Measurements from ENCODE around the gene ALDH1A1.

DNA sequence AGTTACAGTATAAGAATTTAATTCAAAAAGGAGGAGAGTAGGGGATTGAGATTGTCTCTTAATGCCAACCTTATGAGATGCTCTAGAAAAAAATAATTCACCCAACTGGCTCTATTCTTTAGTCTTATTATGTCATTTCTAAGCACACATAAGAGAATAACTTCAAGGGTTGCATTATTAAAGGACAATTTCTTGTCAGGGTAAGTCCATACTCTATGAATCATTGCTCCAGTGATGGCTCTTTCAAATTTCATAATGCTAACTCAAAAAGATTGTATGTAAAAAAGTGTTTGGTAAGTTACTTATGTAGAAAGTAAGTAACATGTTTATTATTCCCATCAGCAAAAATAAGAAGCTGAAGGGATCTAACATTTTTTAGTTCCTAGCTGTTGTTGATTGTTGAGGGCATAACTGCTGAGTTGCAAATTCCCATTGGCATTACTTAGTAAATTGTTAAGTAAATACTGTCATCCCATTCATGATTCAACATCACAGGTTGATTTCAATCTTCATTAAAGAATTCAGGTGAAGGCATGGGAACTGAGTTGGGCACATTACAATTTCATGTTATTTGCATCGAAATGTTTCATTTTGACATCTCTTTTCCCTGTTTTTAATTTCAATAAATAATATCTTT lies 28.6 kb downstream of the ALDH1A1 start:
- TF ChIP-seq, protein P1, sequence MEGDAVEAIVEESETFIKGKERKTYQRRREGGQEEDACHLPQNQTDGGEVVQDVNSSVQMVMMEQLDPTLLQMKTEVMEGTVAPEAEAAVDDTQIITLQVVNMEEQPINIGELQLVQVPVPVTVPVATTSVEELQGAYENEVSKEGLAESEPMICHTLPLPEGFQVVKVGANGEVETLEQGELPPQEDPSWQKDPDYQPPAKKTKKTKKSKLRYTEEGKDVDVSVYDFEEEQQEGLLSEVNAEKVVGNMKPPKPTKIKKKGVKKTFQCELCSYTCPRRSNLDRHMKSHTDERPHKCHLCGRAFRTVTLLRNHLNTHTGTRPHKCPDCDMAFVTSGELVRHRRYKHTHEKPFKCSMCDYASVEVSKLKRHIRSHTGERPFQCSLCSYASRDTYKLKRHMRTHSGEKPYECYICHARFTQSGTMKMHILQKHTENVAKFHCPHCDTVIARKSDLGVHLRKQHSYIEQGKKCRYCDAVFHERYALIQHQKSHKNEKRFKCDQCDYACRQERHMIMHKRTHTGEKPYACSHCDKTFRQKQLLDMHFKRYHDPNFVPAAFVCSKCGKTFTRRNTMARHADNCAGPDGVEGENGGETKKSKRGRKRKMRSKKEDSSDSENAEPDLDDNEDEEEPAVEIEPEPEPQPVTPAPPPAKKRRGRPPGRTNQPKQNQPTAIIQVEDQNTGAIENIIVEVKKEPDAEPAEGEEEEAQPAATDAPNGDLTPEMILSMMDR (optimal IDR thresholded peaks at IDR 0.05 in 1 of 3, IDR thresholded peaks at IDR 0.05 in 1 of 3, conservative IDR thresholded peaks at IDR 0.05 in 1 of 3; ENCODE audit: extremely low read depth in 1 of 3, insufficient read depth in 2 of 3, low read length in 3 of 3): no peak
- TF ChIP-seq EZH2 (IDR thresholded peaks at IDR 0.05; ENCODE audit: low read length): no peak
